Measurements from ENCODE around the gene PIWIL4.

PIWIL4 gene

DNA sequence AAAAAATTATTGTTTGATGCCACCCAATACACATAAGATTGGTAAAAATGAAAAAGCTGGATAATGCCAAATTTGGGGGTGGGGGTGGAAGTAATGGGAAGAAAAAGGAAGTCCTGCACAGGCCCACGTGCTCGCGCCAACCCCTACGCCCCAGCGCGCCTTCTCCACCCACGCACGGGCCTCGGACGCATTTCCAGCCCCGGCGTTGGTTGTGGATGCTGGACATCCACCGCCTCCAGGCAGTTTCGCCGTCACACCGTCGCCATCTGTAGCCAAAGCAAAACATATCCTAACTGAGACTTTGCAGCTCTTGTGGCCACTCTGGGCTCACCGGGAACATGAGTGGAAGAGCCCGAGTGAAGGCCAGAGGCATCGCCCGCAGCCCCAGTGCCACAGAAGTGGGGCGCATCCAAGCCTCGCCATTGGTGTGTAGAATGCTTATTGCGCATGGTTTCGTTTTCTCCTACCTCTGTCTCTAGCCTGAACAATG is at the start of gene PIWIL4:
PIWIL4 (plus strand) TSS at position 188 of the 490 bp plus-strand sequence; CDS start at position 339, 151 bp downstream.
- DNase-seq: no peak

DNA sequence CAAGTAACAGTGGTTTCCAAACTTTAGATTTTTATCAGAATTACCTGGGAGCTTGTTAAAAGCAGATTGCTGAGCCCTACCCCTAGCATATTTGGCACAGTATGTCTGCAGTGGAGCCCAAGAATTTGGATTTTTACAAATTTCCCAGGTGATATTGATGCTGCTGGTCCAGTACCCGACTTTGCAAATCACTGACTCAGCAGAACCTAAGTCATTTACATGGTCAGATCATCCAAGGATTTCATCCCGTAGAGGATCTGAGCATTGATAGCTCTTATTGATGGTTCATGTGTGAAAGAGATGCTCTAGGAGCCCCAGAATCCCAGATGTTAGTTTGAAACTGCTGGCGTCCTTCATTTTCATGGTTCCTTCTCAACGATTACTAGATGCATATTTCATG is 48.9 kb upstream of the PIWIL4 start:
- DNase-seq: no peak

GRCh38 chr11:94519478-94520084 is 47.6 kb upstream of the PIWIL4 start:
- DNase-seq: no peak

GRCh38 chr11:94521684-94522083 is 45.5 kb upstream of the PIWIL4 start:
- DNase-seq: no peak

DNA sequence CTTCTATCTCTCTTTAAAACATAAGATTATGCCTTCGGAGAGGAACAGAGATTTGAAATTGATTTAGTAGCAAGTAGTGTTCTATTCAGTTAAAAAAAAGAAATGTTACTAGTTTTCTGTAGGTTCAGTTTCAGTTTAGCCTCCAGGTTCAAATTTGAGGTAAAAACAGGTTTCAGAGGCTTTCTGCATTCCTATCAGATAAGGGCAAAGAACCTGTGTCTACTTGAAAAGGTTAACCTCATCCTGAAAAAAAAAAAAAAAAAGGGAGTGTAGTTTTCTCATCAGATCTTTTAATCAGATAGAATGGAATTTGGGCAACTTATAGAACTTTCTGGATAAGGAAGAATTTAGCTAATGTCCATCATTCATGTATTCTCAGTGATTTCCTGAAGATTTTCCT is 42.8 kb upstream of the PIWIL4 start:
- no peak for DNase-seq

GRCh38 chr11:94525546-94526324 is 41.4 kb upstream of the PIWIL4 start:
- DNase-seq: no peak

DNA sequence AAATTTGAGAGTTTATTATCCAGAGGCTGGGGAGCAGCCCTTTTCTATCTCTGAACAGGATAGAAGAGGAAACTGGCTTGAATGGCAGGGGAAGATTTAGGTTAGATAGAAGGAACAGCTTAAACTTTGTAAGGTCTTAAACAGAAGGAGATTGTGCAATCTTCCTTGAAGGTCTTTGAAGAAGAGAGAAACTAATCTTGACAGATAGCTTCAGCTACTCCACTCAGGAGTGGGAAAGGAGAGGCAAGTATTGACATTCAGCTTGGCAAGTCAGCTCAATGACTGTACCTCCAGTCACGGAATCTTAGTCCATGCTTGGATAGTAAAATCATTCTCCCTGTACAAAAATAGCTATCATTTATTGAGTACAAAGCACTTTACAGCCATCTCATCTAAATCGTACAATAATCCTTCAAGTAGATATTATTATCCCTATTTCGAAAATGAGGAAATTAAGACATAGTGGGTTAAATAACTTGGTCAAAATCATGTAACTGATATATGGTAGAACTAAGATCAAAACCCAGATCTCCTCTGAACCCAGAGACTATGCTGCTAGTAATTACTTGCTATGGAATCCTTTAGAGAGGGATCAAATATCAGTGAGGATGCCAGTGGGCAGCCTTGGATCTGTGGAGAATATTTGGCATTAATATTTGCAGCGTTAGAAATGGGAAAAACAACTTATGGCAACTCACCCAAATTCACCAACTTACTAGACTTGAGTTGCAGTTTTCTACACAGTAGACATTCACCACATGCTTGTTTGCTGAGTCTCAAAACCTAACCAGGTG is 40.3 kb upstream of the PIWIL4 start:
- DNase-seq: no peak

DNA sequence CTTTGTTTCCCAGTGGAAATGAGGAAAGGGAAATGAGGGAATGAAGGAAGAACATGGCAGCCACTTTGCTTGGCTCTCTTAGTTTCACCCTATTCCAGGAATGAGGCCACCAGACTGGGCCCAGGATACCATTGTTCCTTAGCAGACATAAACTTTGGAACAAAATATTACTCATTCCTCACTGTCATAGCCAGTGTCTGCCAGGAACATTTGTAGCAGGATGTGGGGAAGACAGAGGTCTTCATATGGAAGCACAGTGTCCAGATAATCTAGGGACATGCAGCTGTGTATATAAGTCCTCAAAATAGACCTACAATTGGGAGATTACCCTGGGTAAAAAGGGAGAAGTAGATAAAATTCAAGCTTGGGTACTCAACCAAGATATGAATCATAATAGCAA is 38.6 kb upstream of the PIWIL4 start:
- DNase-seq: no peak

DNA sequence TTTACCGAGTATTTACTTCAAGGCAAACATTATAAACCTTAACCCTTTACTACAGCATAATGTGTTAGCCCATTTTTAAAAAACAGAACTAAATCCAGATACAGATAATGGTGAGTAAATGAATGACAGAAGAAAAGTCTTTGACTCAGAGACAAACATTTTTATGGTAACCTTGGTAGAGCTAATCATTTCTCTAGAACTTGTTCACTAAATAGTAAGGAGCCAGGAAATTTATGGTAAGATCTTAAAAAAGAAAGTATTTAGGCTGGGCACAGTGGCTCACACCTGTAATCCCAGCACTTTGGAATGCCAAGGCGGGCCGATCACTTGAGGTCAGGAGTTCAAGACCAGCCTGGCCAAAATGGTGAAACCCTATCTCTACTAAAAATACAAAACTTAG is 35.0 kb upstream of the PIWIL4 start:
- no peak for DNase-seq

- DNase-seq: no peak
Observed at GRCh38 chr11:94533206-94533605, 34.0 kb upstream of the PIWIL4 start.

GRCh38 chr11:94533696-94534630 is 33.2 kb upstream of the PIWIL4 start:
- DNase-seq: no peak

DNA sequence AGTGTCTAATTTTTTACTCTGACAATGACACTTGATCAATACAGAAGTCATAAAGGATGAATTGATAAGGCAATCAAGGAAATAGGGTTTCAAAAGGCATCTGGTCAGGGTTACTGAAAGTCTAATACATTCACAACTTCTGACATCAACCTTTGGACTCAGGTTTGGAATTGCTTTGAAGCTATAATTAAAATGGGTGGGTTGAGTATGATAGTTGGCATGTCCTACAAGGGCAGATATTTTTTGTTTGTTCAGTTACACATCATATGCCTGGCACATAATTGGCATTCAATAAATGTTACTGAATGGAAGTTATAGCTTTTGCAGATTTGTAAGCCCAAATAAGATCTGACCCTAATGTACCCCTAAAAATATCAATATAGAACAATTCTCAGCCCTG is 30.8 kb upstream of the PIWIL4 start:
- no peak for DNase-seq

DNA sequence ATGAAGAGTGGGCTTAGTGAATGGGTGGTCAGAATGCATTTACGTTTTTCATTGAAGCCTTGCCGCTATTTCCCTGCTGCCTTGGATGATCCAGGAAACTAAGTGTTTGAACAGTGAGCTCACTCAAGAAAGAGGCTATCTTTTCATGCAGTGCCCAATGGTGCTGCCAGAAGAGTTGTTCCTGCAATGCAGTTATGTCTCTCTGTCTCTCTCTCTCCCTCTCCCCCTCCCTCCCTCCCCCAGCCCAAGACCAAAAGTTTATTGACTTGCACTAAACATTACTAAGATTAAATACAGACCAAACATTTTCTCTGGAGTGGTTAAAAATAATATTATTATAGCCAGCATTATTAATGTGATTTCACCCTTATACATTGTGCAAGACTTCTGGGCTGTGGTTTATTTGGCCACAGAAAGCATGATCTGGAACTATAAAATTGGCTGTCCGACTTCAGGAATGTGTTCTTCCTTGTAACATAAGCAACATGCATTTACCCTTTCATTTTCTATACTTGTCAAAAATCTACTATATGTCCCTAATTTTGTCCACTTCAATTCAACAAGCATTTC is 30.1 kb upstream of the PIWIL4 start:
- DNase-seq: no peak

DNA sequence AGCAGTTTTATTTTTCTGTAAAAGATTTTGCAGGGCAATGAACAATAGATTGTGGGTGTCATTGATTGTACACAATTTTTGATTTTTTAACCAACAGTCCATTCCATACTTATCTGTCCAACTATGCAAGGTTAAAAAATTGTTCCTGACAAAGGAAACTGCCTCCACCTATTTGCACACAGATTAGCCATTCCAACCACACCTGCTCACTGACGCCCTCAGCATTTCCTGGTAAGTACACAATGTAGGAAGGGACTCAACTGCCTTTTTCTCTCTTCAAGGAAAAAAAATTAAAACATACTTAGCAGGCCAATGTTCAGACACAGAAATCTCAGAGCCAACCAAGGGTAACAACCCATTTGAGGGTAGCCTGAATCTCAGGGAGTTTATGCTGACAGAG is 27.7 kb upstream of the PIWIL4 start:
- DNase-seq: no peak

DNA sequence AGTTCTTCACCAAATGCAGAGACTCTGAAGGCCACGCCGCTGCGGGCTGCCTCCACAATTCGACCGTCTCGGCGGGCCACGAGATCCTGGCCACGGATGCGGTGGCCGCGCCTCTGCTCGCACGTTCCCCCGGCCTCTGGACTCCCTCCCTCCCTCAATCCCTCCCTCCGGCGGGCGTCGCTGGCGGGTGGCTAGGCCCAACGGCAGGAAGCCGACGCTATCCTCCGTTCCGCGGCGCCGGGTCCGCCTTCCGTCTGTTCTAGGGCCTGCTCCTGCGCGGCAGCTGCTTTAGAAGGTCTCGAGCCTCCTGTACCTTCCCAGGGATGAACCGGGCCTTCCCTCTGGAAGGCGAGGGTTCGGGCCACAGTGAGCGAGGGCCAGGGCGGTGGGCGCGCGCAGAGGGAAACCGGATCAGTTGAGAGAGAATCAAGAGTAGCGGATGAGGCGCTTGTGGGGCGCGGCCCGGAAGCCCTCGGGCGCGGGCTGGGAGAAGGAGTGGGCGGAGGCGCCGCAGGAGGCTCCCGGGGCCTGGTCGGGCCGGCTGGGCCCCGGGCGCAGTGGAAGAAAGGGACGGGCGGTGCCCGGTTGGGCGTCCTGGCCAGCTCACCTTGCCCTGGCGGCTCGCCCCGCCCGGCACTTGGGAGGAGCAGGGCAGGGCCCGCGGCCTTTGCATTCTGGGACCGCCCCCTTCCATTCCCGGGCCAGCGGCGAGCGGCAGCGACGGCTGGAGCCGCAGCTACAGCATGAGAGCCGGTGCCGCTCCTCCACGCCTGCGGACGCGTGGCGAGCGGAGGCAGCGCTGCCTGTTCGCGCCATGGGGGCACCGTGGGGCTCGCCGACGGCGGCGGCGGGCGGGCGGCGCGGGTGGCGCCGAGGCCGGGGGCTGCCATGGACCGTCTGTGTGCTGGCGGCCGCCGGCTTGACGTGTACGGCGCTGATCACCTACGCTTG is 23.2 kb upstream of the PIWIL4 start, which contains the start of gene FUT4:
FUT4 (plus strand) TSS at position 227 of the 951 bp plus-strand sequence; CDS start at position 440, 213 bp downstream.
- DNase-seq: peak; percentile 66

GRCh38 chr11:94544646-94545263 is 22.4 kb upstream of the PIWIL4 start:
- DNase-seq: no peak

DNA sequence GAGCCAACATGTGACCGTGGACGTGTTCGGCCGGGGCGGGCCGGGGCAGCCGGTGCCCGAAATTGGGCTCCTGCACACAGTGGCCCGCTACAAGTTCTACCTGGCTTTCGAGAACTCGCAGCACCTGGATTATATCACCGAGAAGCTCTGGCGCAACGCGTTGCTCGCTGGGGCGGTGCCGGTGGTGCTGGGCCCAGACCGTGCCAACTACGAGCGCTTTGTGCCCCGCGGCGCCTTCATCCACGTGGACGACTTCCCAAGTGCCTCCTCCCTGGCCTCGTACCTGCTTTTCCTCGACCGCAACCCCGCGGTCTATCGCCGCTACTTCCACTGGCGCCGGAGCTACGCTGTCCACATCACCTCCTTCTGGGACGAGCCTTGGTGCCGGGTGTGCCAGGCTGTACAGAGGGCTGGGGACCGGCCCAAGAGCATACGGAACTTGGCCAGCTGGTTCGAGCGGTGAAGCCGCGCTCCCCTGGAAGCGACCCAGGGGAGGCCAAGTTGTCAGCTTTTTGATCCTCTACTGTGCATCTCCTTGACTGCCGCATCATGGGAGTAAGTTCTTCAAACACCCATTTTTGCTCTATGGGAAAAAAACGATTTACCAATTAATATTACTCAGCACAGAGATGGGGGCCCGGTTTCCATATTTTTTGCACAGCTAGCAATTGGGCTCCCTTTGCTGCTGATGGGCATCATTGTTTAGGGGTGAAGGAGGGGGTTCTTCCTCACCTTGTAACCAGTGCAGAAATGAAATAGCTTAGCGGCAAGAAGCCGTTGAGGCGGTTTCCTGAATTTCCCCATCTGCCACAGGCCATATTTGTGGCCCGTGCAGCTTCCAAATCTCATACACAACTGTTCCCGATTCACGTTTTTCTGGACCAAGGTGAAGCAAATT is 21.7 kb upstream of the PIWIL4 start:
- no peak for DNase-seq

GRCh38 chr11:94546162-94546470 is 21.1 kb upstream of the PIWIL4 start:
- no peak for DNase-seq

DNA sequence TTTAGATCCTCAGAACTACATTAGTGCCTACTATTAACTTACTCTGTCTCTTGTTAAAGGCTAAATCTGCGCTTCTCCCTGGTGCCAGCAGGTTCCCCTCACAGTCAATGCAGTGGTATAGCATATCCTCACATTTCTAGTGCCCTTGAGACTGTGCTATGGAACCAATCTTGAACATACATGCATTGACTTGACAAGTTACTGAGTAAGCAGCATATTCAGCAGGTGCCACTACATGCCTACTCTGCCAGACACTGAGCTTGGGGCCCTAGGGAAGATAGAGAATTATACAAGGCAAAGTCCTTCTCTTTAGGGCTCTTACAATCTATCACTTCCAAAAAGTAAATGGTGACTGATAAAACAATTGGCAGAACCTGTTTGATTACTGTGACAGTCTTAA is 20.3 kb upstream of the PIWIL4 start:
- DNase-seq: no peak
